Peyer's patch (tissue), 4 donors: ENCODE data around the gene SCUBE3. TPM values are rescaled to one million over a fixed set of nuclear protein-coding genes. Genes with fewer than 3 reads are reported as not detected.

Experiments
- DNase-seq, 3 donors: peaks; one replicate each; pipeline ENCODE4 v3.0.0-alpha.2; 2017 to 2019
- H3K27ac ChIP-seq, 4 donors: fragments of 200-600 bp; sonication (generic); one replicate each; pipeline ENCODE4 v1.5.1; 2016 to 2019
- H3K27me3 ChIP-seq, 2 donors: fragments of 200-600 bp; sonication (generic); one replicate each; pipeline ENCODE4 v1.5.1; 2019
- H3K36me3 ChIP-seq, 3 donors: fragments of 200-600 bp; sonication (generic); one replicate each; pipeline ENCODE4 v1.5.1; 2016 to 2019
- H3K4me1 ChIP-seq, 4 donors: fragments of 200-600 bp; sonication (generic); one replicate each; pipeline ENCODE4 v1.5.1; 2016 to 2019
- H3K4me3 ChIP-seq, 4 donors: fragments of 200-600 bp; sonication (generic); 1 replicate in 3 of 4; 2 replicates in 1 of 4; pipeline ENCODE4 v1.5.1; 2016 to 2019; ENCODE audit warnings: mild to moderate bottlenecking in 1 of 4
- H3K9me3 ChIP-seq, 4 donors: fragments of 200-600 bp; sonication (generic); one replicate each; pipeline ENCODE4 v1.5.1; 2016 to 2019; ENCODE audit warnings: mild to moderate bottlenecking in 1 of 4
- CTCF ChIP-seq, 6 experiments: fragments of 450-650 bp in 4 of 6; fragments of 200-600 bp in 2 of 6; sonication (generic) in 1 of 6; IDR thresholded peaks; one replicate each; pipeline ENCODE4 v1.5.1; 2017 to 2019; ENCODE audit warnings: antibody characterized with exemption in 6 of 6, mild to moderate bottlenecking in 3 of 6, moderate library complexity in 1 of 6
- POLR2A ChIP-seq, 2 donors: fragments of 450-650 bp; IDR thresholded peaks; one replicate each; pipeline ENCODE4 v1.5.1; 2017; ENCODE audit warnings: antibody characterized with exemption in 2 of 2, mild to moderate bottlenecking in 2 of 2, moderate library complexity in 2 of 2
- total RNA-seq, 4 donors: library from RNA; depleted of rRNA; stranded (reverse); fragments of >200 nt; gene quantifications; one replicate each; pipeline ENCODE4 v1.1.0, GENCODE V29; 2016

SCUBE3 gene
- total RNA-seq, 4 donors from 2014 or later = not detected

DNA sequence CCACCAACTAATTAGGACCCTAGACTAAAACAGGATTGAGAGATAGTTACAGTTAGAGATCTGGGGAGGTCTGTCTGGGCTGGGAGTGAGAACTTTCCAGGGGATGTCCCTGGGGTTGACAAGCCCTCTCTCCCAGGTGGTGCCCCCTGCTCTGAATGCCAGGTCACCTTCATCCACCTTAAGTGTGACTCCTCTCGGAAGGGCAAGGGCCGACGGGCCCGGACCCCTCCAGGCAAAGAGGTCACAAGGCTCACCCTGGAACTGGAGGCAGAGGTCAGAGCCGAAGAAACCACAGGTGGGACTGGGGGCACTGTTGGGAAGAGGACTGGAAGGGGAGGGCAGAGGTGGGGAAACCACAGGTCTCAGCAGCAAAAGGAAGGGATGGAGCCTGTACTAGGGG lies 28.7 kb downstream of the SCUBE3 start:
- Histone ChIP-seq H3K36me3 (no peaks in the 10 kb centered on the region), H3K27ac (no peak overlapping the region), H3K27me3 (no peaks in the 10 kb centered on the region), H3K9me3 (no peaks in the 10 kb centered on the region), H3K4me1 (no peaks in the 10 kb centered on the region), H3K4me3 (no peak overlapping the region)
- TF ChIP-seq CTCF (IDR thresholded peaks at IDR 0.05) = no peak
- no peak for TF ChIP-seq POLR2A (IDR thresholded peaks at IDR 0.05)
- DNase-seq = no peak

GRCh38 chr6:35242906-35243305 lies 29.1 kb downstream of the SCUBE3 start:
- Histone ChIP-seq H3K4me3 (no peak overlapping the region), H3K36me3 (no peaks in the 10 kb centered on the region), H3K9me3 (no peaks in the 10 kb centered on the region), H3K27ac (no peak overlapping the region), H3K4me1 (no peaks in the 10 kb centered on the region), H3K27me3 (no peaks in the 10 kb centered on the region)
- DNase-seq = no peak
- TF ChIP-seq CTCF (IDR thresholded peaks at IDR 0.05) = no peak
- TF ChIP-seq POLR2A (IDR thresholded peaks at IDR 0.05) = no peak

- H3K27me3 ChIP-seq = no peaks in the 10 kb centered on the region
Measured at GRCh38 chr6:35243386-35243958, 29.7 kb downstream of the SCUBE3 start.

GRCh38 chr6:35244551-35244950 lies 30.8 kb downstream of the SCUBE3 start:
- Histone ChIP-seq H3K4me1 (no peaks in the 10 kb centered on the region), H3K27ac (no peak overlapping the region), H3K36me3 (no peaks in the 10 kb centered on the region), H3K4me3 (no peak overlapping the region), H3K9me3 (no peaks in the 10 kb centered on the region), H3K27me3 (no peaks in the 10 kb centered on the region)
- no peak for DNase-seq
- no peak for TF ChIP-seq CTCF (IDR thresholded peaks at IDR 0.05)
- TF ChIP-seq POLR2A (IDR thresholded peaks at IDR 0.05) = no peak

More at GRCh38 chr6:35243386-35243958, 29.7 kb downstream of the SCUBE3 start:
- no peaks in the 10 kb centered on the region for H3K9me3 ChIP-seq
- no peak for TF ChIP-seq POLR2A (IDR thresholded peaks at IDR 0.05)
- no peak for TF ChIP-seq CTCF (IDR thresholded peaks at IDR 0.05)
- DNase-seq = no peak
- H3K36me3 ChIP-seq = no peaks in the 10 kb centered on the region
- H3K27ac ChIP-seq = no peak overlapping the region
- H3K4me1 ChIP-seq = no peaks in the 10 kb centered on the region
- no peak overlapping the region for H3K4me3 ChIP-seq

- Histone ChIP-seq H3K4me1 (no peaks in the 10 kb centered on the region), H3K9me3 (no peaks in the 10 kb centered on the region), H3K36me3 (no peaks in the 10 kb centered on the region), H3K27ac (no peak overlapping the region), H3K4me3 (no peak overlapping the region), H3K27me3 (no peaks in the 10 kb centered on the region)
- no peak for DNase-seq
- TF ChIP-seq CTCF (IDR thresholded peaks at IDR 0.05) (no peak), POLR2A (IDR thresholded peaks at IDR 0.05) (no peak)
Measured at GRCh38 chr6:35247642-35248231, 34.0 kb downstream of the SCUBE3 start.
